ENCODE measurements around the gene CNBP.

The CNBP gene

GRCh38 chr3:129132097-129132866, 51.4 kb downstream of the CNBP start:
- H3K79me1 ChIP-seq (ENCODE audit: low read length): no peaks in the 10 kb centered on the region
- no CpG with 5 or more reads among the region's 5 CpGs for WGBS (ENCODE audit: extremely low coverage, insufficient coverage, low lambda C conversion rate)
- no peaks in the 10 kb centered on the region for H3K79me2 ChIP-seq (ENCODE audit: control insufficient read depth, insufficient read depth, low read length)
- no peak overlapping the region for H2AK5ac ChIP-seq (ENCODE audit: low read length)
- no peaks in the 10 kb centered on the region for H3K4me1 ChIP-seq (ENCODE audit: control insufficient read depth, low read depth, low read length)
- no peak overlapping the region for H2BK120ac ChIP-seq (ENCODE audit: low read depth, low read length)
- no peak overlapping the region for H3K18ac ChIP-seq (ENCODE audit: low read length)
- no peak overlapping the region for H3K4me2 ChIP-seq (ENCODE audit: low read length)
- H3K56ac ChIP-seq (ENCODE audit: low read length): no peak overlapping the region
- H3K36me3 ChIP-seq (ENCODE audit: control insufficient read depth, insufficient read depth, low read length): no peaks in the 10 kb centered on the region
- H3K9ac ChIP-seq (ENCODE audit: low read length): no peak overlapping the region
- no peak overlapping the region for H3K27ac ChIP-seq (ENCODE audit: low read depth, low read length)
- DNase-seq: no peak
- H4K5ac ChIP-seq (ENCODE audit: low read length): no peak overlapping the region
- no peak overlapping the region for H2BK5ac ChIP-seq (ENCODE audit: low read length)
- H3K4ac ChIP-seq (ENCODE audit: low read depth, low read length): no peak overlapping the region
- H4K8ac ChIP-seq (ENCODE audit: low read depth, low read length): no peak overlapping the region
- no peak overlapping the region for H3K4me3 ChIP-seq (ENCODE audit: low read length)
- no peaks in the 10 kb centered on the region for H3K27me3 ChIP-seq (ENCODE audit: insufficient read depth, low read length, poor library complexity)
- no peak overlapping the region for H3K23ac ChIP-seq (ENCODE audit: low read length)
- no peak overlapping the region for H2BK15ac ChIP-seq (replicated peaks; ENCODE audit: low read depth)

- H3K27ac ChIP-seq (ENCODE audit: low read depth, low read length): no peak overlapping the region
- H2BK15ac ChIP-seq (replicated peaks; ENCODE audit: low read depth): no peak overlapping the region
- no peak overlapping the region for H4K8ac ChIP-seq (ENCODE audit: low read depth, low read length)
- no peak overlapping the region for H3K18ac ChIP-seq (ENCODE audit: low read length)
- no peaks in the 10 kb centered on the region for H3K36me3 ChIP-seq (ENCODE audit: control insufficient read depth, insufficient read depth, low read length)
- H3K79me1 ChIP-seq (ENCODE audit: low read length): no peaks in the 10 kb centered on the region
- no peak overlapping the region for H3K9ac ChIP-seq (ENCODE audit: low read length)
- H3K23ac ChIP-seq (ENCODE audit: low read length): no peak overlapping the region
- WGBS (ENCODE audit: extremely low coverage, insufficient coverage, low lambda C conversion rate): no CpG with 5 or more reads among the region's 2 CpGs
- no peak for DNase-seq
- H3K27me3 ChIP-seq (ENCODE audit: insufficient read depth, low read length, poor library complexity): no peaks in the 10 kb centered on the region
- no peaks in the 10 kb centered on the region for H3K79me2 ChIP-seq (ENCODE audit: control insufficient read depth, insufficient read depth, low read length)
- no peak overlapping the region for H2BK5ac ChIP-seq (ENCODE audit: low read length)
- H3K56ac ChIP-seq (ENCODE audit: low read length): no peak overlapping the region
- no peak overlapping the region for H3K4me3 ChIP-seq (ENCODE audit: low read length)
- H4K5ac ChIP-seq (ENCODE audit: low read length): no peak overlapping the region
- no peak overlapping the region for H3K4me2 ChIP-seq (ENCODE audit: low read length)
- H3K4ac ChIP-seq (ENCODE audit: low read depth, low read length): no peak overlapping the region
- no peaks in the 10 kb centered on the region for H3K4me1 ChIP-seq (ENCODE audit: control insufficient read depth, low read depth, low read length)
- H2AK5ac ChIP-seq (ENCODE audit: low read length): no peak overlapping the region
- H2BK120ac ChIP-seq (ENCODE audit: low read depth, low read length): no peak overlapping the region
Measured at GRCh38 chr3:129131465-129132088, 52.1 kb downstream of the CNBP start.

GRCh38 chr3:129130291-129130813, 53.3 kb downstream of the CNBP start:
- no CpG with 5 or more reads among the region's 13 CpGs for WGBS (ENCODE audit: extremely low coverage, insufficient coverage, low lambda C conversion rate)
- Histone ChIP-seq H3K79me2 (ENCODE audit: control insufficient read depth, insufficient read depth, low read length) (no peaks in the 10 kb centered on the region), H3K56ac (ENCODE audit: low read length) (no peak overlapping the region), H3K79me1 (ENCODE audit: low read length) (no peaks in the 10 kb centered on the region), H3K36me3 (ENCODE audit: control insufficient read depth, insufficient read depth, low read length) (no peaks in the 10 kb centered on the region), H3K18ac (ENCODE audit: low read length) (no peak overlapping the region), H2BK5ac (ENCODE audit: low read length) (no peak overlapping the region), H3K4me2 (ENCODE audit: low read length) (no peak overlapping the region), H3K9ac (ENCODE audit: low read length) (no peak overlapping the region), H3K27ac (ENCODE audit: low read depth, low read length) (no peak overlapping the region), H3K4ac (ENCODE audit: low read depth, low read length) (no peak overlapping the region), H3K4me1 (ENCODE audit: control insufficient read depth, low read depth, low read length) (no peaks in the 10 kb centered on the region), H4K5ac (ENCODE audit: low read length) (no peak overlapping the region), H2AK5ac (ENCODE audit: low read length) (no peak overlapping the region), H2BK120ac (ENCODE audit: low read depth, low read length) (no peak overlapping the region), H3K4me3 (ENCODE audit: low read length) (no peak overlapping the region), H3K23ac (ENCODE audit: low read length) (no peak overlapping the region), H4K8ac (ENCODE audit: low read depth, low read length) (no peak overlapping the region), H2BK15ac (replicated peaks; ENCODE audit: low read depth) (no peak overlapping the region), H3K27me3 (ENCODE audit: insufficient read depth, low read length, poor library complexity) (no peaks in the 10 kb centered on the region)
- no peak for DNase-seq

- no peak overlapping the region for H3K27ac ChIP-seq (ENCODE audit: low read depth, low read length)
- H2AK5ac ChIP-seq (ENCODE audit: low read length): no peak overlapping the region
- no peak overlapping the region for H3K4ac ChIP-seq (ENCODE audit: low read depth, low read length)
- H2BK5ac ChIP-seq (ENCODE audit: low read length): no peak overlapping the region
- no peaks in the 10 kb centered on the region for H3K4me1 ChIP-seq (ENCODE audit: control insufficient read depth, low read depth, low read length)
- H3K56ac ChIP-seq (ENCODE audit: low read length): no peak overlapping the region
- no peak overlapping the region for H4K5ac ChIP-seq (ENCODE audit: low read length)
- no peak overlapping the region for H3K23ac ChIP-seq (ENCODE audit: low read length)
- H2BK120ac ChIP-seq (ENCODE audit: low read depth, low read length): no peak overlapping the region
- H3K4me3 ChIP-seq (ENCODE audit: low read length): no peak overlapping the region
- H3K4me2 ChIP-seq (ENCODE audit: low read length): no peak overlapping the region
- H3K36me3 ChIP-seq (ENCODE audit: control insufficient read depth, insufficient read depth, low read length): no peaks in the 10 kb centered on the region
- no peak for DNase-seq
- no peak overlapping the region for H2BK15ac ChIP-seq (replicated peaks; ENCODE audit: low read depth)
- H3K18ac ChIP-seq (ENCODE audit: low read length): no peak overlapping the region
- H4K8ac ChIP-seq (ENCODE audit: low read depth, low read length): no peak overlapping the region
- H3K79me2 ChIP-seq (ENCODE audit: control insufficient read depth, insufficient read depth, low read length): no peaks in the 10 kb centered on the region
- no peaks in the 10 kb centered on the region for H3K27me3 ChIP-seq (ENCODE audit: insufficient read depth, low read length, poor library complexity)
- no peak overlapping the region for H3K9ac ChIP-seq (ENCODE audit: low read length)
- H3K79me1 ChIP-seq (ENCODE audit: low read length): no peaks in the 10 kb centered on the region
- no CpG with 5 or more reads among the region's 16 CpGs for WGBS (ENCODE audit: extremely low coverage, insufficient coverage, low lambda C conversion rate)
Measured at GRCh38 chr3:129128357-129129155, 55.1 kb downstream of the CNBP start.

GRCh38 chr3:129126726-129127280, 56.9 kb downstream of the CNBP start:
- no peaks in the 10 kb centered on the region for H3K27me3 ChIP-seq (ENCODE audit: insufficient read depth, low read length, poor library complexity)

More at GRCh38 chr3:129126726-129127280, 56.9 kb downstream of the CNBP start:
- DNase-seq: no peak
- H3K4me2 ChIP-seq (ENCODE audit: low read length): no peak overlapping the region
- H3K36me3 ChIP-seq (ENCODE audit: control insufficient read depth, insufficient read depth, low read length): no peaks in the 10 kb centered on the region
- no peaks in the 10 kb centered on the region for H3K4me1 ChIP-seq (ENCODE audit: control insufficient read depth, low read depth, low read length)
- no peaks in the 10 kb centered on the region for H3K79me1 ChIP-seq (ENCODE audit: low read length)
- no CpG with 5 or more reads among the region's 9 CpGs for WGBS (ENCODE audit: extremely low coverage, insufficient coverage, low lambda C conversion rate)
- no peak overlapping the region for H4K8ac ChIP-seq (ENCODE audit: low read depth, low read length)
- H2AK5ac ChIP-seq (ENCODE audit: low read length): no peak overlapping the region
- no peak overlapping the region for H3K56ac ChIP-seq (ENCODE audit: low read length)
- no peak overlapping the region for H4K5ac ChIP-seq (ENCODE audit: low read length)
- no peak overlapping the region for H2BK15ac ChIP-seq (replicated peaks; ENCODE audit: low read depth)
- no peak overlapping the region for H2BK5ac ChIP-seq (ENCODE audit: low read length)
- no peak overlapping the region for H3K9ac ChIP-seq (ENCODE audit: low read length)
- H3K4ac ChIP-seq (ENCODE audit: low read depth, low read length): no peak overlapping the region
- H3K18ac ChIP-seq (ENCODE audit: low read length): no peak overlapping the region
- no peak overlapping the region for H2BK120ac ChIP-seq (ENCODE audit: low read depth, low read length)
- no peaks in the 10 kb centered on the region for H3K79me2 ChIP-seq (ENCODE audit: control insufficient read depth, insufficient read depth, low read length)
- no peak overlapping the region for H3K23ac ChIP-seq (ENCODE audit: low read length)
- H3K4me3 ChIP-seq (ENCODE audit: low read length): no peak overlapping the region
- no peak overlapping the region for H3K27ac ChIP-seq (ENCODE audit: low read depth, low read length)
